Measurements from ENCODE around the gene CFAP298. TPM values are rescaled to one million over a fixed set of nuclear protein-coding genes. Genes with fewer than 3 reads are reported as not detected.
"Not testable (repeated sequence)": the region's sequence is repeated elsewhere in the genome, so short reads cannot be mapped to it uniquely, and the experiment has no call there.

CFAP298 gene, protein sequence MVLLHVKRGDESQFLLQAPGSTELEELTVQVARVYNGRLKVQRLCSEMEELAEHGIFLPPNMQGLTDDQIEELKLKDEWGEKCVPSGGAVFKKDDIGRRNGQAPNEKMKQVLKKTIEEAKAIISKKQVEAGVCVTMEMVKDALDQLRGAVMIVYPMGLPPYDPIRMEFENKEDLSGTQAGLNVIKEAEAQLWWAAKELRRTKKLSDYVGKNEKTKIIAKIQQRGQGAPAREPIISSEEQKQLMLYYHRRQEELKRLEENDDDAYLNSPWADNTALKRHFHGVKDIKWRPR
- total RNA-seq (2014; rRNA removed; shearing (Covaris generic)), result 52.7 and 68.3 TPM in 2 replicates

DNA sequence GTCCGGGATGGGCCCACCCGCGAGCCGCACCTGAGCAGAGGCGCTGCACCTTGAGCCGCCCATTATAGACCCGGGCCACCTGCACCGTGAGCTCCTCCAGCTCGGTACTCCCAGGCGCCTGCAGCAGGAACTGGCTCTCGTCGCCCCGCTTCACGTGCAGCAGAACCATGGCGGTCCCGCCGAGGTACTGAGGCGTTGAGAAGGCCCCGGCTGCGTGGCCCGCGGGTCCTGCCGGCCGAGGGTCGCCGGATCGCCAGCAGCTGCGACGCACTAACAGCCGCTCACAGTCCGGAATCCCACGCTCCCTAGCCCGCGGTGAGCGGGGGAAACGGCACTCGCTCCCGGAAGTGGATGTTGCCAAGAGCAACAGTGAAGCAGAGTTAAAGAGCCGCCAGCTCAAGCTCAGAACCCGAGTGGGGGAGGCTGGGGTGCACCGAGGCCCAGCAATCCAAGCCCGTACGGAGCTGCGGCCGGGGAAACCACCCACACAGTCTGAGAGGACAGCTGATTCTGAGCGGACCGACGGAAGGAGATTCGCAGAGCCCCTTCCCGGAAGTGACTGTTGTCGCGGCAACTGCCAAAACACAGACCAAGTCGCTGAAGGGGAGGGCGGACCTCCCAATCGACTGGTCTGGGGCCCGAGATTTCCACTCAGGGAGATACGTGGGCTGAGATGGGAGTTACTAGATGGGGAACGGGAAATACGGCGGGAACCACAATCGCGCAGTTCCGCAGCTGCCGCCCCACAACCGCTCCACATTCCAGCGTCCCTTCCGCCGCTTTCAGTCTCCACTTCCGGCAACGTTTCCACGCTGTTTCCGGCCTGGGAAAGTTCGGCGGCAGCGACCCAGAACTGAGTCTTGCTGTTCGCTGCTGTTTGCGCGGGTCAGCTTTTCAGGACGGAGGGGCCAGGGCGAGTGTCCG is at the start of gene CFAP298:
Gene CFAP298 (minus strand): TSS at position 303 of the 924 bp plus-strand sequence. CDS start 134 bp downstream, at position 169.
- peak; percentile 92 for DNase-seq (ENCODE audit: low spot score)

DNA sequence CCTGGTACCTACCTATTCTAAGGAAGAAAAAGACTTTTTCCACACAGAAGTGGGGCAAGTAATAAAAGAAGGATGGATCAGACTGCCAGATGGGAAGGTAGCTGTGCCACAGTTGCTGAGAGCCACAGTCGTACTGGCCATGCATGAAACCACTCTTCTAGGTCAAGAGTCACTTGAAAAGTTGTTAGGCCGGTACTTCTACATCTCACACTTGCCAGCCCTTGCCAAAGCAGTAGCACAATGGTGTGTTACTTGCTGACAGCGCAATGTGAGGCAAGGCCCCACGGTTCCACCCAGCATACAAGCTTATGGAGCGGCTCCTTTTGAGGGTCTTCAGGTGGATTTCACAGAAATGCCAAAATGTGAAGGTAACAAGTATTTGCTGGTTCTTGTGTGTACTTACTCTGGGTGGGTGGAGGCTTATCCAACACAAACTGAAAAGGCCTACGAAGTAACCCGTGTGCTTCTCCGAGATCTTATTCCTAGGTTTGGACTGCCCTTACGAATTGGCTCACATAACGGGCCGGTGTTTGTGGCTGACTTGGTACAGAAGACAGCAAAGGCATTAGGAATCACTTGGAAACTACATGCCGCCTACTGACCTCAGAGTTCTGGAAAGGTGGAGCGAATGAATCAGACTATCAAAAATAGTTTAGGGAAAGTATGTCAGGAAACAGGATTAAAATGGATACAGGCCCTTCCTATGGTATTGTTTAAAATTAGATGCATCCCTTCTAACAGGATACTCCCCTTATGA is 49.0 kb upstream of the CFAP298 start:
- DNase-seq (ENCODE audit: low spot score), result not testable (repeated sequence)

DNA sequence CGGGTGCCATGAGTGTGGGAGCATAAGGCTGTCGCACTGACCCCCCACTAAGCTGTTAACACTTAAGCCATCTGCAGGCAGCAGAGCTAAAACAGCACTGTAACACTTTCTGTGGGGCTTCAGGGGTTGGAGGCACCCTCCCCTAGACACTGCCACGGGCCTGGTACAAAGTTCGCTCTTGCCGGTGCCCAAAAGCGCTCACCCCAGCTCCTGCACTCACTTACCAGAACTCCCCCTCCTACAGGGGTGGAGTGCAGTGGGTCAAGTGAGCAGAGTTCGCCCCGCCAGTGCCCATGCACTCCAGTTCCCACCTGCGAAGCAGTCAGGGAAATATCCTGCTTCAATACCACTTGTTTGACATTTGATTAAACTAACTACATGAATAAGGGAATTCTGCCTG is 46.3 kb upstream of the CFAP298 start:
- DNase-seq (ENCODE audit: low spot score), result no peak

DNA sequence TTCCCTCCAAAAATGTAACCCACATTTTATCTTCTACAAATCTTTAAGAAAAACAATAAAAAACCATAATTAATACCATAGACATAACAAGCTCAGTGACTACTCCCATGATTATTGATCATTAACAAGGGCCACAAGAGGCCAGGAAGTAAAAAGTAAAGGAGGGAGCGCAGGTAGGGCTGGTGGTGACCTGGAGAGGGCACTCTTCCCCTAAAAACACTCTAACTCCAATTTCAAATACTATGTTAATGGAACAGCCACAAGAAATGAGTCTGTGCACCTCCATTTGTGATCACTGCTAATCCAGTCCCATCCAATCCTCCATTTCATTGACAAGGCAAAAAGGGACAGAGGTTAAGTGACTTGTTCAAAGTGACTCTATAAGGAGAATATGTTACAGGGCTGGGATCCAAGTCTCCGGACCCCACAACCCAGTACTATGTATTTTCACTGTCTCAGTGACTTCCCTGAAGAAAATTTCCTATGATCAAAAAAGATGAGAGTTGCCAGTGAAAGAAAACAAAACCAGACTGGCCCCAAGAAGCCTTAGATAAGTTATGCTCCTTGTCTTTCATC is 41.2 kb upstream of the CFAP298 start:
- DNase-seq (ENCODE audit: low spot score), result peak; percentile 24

DNA sequence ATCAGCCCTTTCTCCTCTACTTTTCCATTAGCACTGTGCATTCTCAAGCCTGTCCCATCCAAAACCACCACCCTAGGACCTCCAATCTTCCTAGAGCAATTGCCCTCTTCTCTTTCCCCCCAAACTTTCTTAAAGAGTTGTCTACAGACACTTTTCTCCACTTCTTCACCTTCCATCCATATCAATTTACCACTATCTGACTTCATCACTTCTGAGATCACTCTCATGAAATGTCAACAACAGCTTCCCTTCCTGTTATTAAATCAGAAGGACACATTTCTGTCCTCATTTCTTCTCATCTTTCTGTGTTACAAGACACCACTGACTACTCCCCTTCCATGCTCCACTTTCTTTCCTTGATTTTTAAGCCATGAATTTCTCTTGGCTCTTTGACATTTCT is 36.0 kb upstream of the CFAP298 start:
- no peak for DNase-seq (ENCODE audit: low spot score)

DNA sequence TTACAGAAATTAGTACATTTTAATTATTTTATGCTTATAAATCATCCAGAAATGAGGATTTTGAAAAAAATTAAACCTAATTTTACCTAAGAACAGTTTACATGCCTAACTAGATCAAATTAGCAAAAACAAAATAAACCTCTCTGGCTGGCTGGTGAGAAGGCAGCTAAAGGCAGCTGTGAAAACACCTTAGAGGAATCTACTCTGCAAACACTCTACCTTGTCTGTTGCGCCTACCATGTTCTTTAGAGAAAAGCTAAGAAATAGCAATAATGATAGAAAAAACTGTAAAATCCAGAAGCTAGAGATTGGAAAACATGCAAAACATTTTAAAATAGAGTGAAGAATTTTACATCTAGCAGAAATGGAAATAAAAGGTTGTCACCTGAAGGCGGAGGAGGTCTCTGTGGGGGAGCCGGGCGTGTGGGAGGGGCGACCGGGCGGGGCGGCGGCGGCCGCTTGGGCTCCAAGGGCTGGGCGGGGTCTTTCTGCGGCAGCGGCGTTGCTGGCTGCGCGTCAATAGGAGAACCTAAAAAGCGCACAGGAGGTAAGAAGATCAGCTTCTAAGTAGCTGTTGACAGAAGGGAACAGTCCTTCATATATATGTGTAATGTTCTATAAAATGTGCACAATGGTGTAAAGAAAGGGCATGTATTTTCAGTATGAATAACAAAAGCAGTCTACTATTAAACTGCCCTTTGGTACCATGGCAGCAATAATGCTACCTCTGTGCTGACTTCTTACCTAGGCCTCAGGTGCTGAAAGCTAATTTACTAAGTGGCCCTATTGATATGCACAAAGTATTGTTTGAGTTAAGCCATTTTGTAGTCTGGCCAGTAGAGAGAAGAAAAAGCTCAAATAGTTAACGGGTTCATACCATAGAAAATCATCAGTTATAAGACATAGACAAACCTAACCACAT is 33.3 kb upstream of the CFAP298 start:
- no peak for DNase-seq (ENCODE audit: low spot score)

DNA sequence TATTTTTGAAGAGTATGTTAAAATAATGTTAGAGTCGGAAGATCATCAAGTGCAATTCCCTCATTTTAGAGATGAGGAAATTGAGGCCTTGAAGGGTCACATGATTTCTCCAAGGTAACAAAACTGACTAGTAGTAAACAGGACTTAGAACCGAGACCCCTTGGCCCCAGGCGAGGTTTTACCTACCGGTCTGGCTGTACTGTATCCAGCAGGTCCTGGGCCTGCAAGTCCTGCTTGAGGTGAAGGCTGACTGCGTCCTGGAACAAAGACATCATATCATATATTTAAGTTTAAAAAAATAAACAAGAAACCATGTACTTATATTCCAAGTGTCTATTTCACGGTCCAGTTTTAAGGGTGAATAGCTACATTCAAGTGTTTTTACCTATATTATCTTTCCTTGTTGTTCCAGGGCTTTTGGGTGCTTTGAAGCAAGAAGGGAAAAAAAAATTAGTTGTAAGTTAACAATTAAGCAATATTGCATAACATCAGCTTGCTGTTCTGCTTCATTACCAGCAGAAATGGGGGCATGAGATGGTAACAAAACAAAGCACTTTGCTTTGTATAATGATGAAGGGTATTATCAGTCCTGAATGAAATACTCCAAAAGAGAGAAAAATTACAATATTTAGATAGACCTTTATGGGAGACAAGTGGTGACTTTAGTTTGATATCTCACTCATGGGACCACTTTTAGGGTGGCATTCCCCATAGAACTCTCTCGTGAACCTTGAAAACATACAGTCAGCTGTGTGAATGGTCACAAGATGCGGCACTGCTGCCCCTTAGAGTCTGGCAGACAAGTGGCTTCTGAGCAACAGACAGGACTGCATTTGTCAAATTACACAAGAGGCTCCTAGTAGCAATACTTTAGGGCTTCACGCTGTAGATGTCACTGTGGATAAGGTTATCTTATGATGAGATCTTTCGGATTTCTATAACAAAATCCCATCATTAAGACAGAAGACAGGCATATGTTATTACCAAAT is 29.8 kb upstream of the CFAP298 start:
- no peak for DNase-seq (ENCODE audit: low spot score)

DNA sequence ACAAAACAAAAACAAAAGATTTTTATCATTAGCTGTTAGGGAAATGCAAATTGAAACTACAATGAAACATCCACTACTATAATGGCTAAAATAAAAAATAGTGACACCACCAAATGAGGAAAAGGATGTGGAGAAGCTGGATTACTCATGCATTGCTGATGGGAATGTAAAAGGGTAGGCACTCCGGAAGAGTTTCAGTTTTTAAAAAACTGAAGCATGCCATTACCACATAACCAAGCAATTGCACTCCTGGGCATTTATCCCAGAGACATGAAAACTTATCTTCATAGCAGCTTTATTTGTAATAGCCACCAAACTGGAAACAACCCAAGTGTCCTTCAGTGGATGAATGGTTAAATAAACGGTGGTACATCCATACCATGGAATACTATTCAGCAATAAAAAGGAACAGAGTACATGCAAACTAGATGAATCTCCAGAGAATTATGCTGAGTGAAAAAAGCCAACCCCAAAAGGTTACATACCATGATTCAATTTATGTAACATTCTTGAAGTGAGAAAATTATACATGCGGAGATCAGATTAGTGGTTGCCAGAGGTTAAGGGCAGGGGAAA is 14.5 kb upstream of the CFAP298 start:
- DNase-seq (ENCODE audit: low spot score), result no peak

DNA sequence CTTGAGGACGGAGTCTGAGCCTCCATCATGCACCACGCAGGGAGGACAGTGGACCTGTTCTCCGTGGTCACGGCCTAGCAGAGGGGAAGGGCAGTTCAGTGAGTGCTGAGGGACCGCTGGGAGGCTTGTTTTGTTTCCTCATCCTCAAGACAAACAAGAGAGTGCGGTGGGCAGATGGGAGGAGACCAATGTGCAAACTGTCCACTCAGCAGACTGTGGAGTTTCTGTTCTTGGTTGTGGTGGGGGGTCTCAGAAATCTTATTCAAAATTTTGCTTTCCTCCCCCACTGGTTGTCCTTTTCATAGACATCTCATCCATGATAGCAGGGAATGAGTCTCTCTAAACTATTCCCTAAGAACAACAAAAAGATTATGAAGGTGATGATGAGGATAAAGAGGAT is 6.0 kb upstream of the CFAP298 start:
- DNase-seq (ENCODE audit: low spot score), result not testable (repeated sequence)

DNA sequence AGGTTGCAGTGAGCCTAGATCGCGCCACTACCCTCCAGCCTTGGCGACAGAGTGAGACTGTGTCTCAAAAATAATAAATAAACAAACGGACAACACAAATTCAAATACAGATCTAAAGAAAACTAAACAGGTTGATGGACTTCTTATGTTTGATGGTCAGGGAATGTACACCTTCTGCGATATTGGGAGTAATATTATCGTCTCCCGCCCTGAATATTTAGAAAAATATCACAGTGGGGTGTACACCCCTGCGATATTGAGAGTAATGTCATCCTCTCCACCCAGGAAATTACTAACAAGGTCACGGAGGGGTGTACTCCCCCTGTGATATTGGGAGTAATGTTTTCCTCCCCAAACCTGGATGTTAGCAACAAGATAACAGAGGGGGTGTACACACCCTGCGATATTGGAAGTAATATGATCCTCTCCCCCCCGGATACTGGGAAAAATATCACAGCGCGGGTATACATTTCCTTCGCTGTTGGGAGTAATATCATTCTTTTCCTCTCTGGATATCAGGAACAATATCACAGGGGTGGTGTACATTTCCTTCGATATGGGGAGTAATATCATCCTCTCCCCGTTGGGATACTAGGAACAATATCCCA is 1.4 kb upstream of the CFAP298 start:
- no peak for DNase-seq (ENCODE audit: low spot score)

DNA sequence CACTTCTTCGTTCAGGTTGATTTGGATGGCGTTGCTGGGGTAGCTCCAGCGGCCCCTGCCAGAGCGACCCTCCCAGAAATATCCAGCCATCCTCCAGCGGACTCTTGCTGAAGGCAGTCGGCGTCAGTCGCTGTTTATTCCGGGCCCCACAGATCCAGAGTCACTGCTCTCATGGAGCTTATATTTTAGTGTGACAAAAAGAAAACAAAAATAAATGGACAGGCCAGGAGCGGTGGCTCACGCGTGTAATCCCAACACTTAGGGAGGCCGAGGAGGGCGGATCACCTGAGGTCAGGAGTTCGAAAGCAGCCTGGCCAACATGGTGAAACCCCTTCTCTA is 791 bp upstream of the CFAP298 start:
- DNase-seq (ENCODE audit: low spot score), result no peak

DNA sequence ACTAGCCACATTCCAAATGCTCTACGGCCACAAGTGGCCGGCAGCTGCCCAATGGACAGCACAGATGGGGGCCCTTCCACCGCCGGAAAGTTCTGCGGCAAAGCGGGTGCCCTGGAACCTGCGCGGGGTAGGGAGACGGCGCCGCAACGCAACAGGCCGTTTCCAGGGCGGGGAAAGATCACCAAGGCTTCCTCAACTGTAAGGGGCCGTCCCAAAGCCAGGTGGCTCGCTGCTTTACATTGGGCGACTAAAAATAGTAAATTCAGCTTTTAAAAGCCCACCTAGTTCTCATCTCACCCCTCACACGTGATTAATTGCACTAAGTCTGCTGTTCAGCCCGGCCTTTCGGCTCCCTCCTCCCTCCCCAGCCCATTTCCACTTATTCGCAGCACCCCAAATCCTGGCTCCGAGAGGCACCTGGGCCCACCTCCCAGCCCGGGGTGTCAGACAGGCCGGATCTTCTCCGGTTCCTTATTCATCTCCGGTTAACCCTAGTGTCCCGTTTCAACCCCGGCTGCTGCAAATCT is 643 bp downstream of the CFAP298 start:
- DNase-seq (ENCODE audit: low spot score), result no peak

DNA sequence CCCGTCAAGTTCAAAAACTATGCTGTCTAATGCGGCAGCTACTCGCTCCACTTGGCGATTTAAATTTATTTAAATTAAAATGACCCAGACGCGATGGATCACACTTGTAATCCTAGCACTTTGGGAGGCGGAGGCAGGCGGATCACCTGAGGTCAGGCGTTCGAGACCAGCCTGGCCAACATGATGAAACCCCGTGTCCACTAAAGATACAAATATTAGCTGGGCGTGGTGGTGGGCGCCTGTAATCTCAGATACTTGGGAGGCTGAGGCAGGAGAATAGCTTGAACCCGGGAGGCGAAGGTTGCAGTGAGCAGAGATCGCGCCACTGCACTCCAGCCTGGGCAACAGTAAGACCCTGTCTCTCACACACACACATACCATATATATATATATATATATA is 1.2 kb downstream of the CFAP298 start:
- DNase-seq (ENCODE audit: low spot score), result not testable (repeated sequence)

DNA sequence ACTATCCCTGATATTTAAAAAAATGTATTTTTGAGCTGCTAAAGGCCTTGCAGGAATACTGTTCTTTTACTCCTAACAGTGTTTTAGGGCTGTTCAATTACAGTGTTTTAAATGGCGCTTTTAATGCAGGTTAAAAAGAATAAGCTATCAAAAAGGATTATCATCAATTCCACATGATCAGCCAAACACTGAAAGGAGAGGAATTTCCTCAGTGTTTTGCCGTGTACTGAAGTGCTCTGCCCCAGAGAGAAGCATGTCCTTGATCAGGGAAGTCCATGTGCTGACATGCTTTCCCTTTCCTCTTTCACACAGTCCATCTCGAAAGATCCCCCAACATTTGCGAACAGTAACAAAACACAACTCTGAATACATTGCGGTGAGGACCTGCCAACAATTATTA is 3.3 kb downstream of the CFAP298 start:
- DNase-seq (ENCODE audit: low spot score), result no peak

DNA sequence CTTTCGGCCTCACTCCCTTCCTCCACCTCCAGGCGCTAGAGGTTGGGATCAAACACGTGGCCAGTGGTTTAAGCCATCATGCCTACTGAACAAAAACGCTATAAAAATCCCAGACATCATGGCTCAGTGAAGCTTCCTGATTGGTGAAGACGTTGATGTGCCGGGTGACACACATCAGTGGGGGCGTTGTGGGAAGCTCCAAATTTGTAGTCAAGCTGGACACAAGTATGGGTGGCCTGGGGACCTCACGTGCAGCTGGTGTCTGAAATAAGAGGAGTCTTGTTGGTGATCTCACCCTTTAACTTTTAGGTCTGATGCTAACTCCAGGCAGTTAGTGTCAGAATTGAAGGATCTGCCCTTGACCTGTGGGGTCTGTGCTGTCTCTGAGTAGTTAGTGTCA is 6.7 kb downstream of the CFAP298 start:
- DNase-seq (ENCODE audit: low spot score), result no peak

DNA sequence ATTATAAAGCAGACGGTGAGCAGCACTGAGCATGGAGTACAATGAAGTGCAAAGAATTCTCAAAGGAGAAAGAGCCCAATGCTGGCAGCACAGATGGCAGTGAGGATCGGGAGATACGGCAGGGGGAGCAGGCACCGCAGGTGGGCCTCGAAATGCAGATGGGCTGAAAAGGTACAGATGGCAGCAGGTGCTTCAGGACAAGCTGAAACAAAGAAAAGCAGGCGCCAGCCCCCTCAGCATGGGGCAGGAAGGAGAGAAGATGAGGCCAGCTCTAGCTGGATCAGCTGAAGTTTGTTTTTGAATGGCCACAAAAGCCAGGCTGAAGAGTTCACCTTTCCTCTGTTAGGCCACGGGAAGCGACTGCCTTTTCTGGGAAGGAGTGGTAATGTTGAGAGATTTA is 7.7 kb downstream of the CFAP298 start:
- no peak for DNase-seq (ENCODE audit: low spot score)

DNA sequence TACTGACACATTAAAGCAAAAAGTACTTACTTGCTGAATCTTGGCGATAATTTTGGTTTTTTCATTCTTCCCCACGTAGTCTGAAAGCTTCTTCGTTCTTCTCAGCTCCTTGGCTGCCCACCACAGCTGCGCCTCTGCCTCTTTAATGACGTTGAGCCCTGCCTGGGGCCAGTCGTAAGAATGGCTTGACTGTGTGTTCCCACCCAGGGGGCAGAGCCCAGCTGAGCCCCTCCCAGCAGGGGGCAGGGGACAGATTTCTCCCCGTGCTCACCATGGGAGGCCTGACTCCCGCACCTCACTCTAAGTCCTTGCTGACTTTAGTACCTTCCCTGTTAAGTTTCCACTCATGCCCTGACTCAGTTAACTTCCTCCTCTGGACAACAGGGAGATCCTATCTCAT is 9.0 kb downstream of the CFAP298 start:
- no peak for DNase-seq (ENCODE audit: low spot score)

DNA sequence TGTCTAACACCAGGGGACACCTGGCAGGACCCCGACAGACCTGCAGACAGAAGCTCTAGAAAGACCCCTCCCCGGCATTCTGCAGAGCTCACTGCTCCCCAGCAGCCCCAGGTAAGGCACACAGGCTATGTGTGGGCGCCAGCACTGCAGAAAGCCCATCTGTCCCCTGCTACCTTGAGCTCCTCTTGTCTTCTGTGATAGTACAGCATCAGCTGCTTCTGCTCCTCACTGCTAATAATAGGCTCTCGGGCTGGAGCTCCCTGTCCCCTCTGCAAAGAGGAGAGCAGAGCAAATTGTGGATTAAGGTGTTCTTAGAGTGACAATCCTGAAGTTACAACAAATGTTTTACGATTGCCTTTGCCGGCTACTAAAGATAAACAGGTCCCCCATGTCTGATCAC is 10.1 kb downstream of the CFAP298 start:
- no peak for DNase-seq (ENCODE audit: low spot score)

DNA sequence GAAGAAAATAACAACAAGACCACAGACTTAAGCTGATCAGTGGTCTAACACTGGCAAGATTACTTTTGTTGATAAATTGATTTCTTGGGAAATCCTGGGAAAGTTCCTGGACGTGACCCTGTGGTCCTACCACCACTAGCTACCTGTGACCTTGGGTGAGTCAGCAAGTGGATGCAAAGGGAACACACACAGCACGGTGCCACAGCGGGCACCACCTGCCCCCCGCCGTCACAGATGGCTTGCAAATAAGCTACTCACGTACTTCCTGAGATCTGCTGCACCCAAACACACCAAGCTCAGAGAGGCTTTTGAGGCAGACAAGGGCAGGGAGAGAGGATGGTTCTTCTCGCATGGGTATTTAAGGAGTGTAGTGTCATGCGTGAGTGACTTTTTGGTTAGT is 12.7 kb downstream of the CFAP298 start:
- DNase-seq (ENCODE audit: low spot score), result no peak

All from H4 (cell line).